GM23248 (cell line): ENCODE results near the gene GRIN2C.

Source experiments
- EZH2 ChIP-seq: fragments of 200-600 bp; sonication (generic); IDR thresholded peaks from 2 replicates; pipeline ENCODE4 v1.6.1; 2018; ENCODE audit warnings: antibody characterized with exemption, mild to moderate bottlenecking; ENCODE audit not compliant: insufficient read depth, poor library complexity, severe bottlenecking
- EZH2phosphoT487 ChIP-seq: fragments of 200-600 bp; sonication (generic); IDR thresholded peaks from 2 replicates; pipeline ENCODE4 v1.6.1; 2018; ENCODE audit warnings: antibody characterized with exemption, moderate library complexity, mild to moderate bottlenecking, low read depth; ENCODE audit not compliant: insufficient read depth

DNA sequence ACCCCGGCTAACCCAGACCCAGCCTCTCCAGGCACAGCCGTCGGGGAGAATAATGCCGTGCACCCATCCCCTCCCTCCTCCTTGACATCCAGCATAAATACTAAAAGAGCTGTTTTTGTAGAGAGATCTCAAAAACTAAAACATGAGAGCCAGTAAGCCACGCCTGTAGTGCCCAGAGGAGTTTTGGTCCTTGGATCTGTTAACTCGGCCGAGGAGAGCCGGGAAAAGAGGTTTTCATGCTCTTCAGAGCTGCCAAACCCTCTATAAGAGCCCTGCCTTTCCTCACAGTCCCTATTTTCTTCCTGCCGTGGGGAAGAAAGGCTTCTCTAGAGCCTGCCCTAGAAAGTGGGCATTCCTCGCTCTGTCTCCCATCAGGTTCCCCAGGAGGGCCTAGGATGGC, 53.4 kb downstream of the GRIN2C start:
- TF ChIP-seq EZH2 (no peak), EZH2phosphoT487 (no peak)
